Activated CD8-positive, alpha-beta memory T cell treated with anti-CD3 and anti-CD28 coated beads for 36 hours (primary cell): Measurements from ENCODE around the gene CLP1. TPM values are rescaled to one million over a fixed set of nuclear protein-coding genes. Genes with fewer than 3 reads are reported as not detected.
"Not testable (repeated sequence)": the region's sequence is repeated elsewhere in the genome, so short reads cannot be mapped to it uniquely, and the experiment has no call there.

Experiments used
- CTCF ChIA-PET: fragments of 350-600 bp; sonication (Branson Sonifier 250); formaldehyde crosslinking; loops from one replicate; lab custom pipeline; 2021; ENCODE audit warnings: antibody characterized with exemption; lab: Charles Lee
- POLR2A ChIA-PET: fragments of 350-600 bp; sonication (Branson Sonifier 250); formaldehyde crosslinking; loops from one replicate; lab custom pipeline; 2021; ENCODE audit warnings: antibody characterized with exemption; lab: Charles Lee
- total RNA-seq, 2 experiments: library from RNA; stranded (reverse); gene quantifications; one replicate each; pipeline ENCODE4 v1.2.3, GENCODE V29; 2021

Gene CLP1
- total RNA-seq, 2 experiments from 2014 or later, result 19.8 to 20.5 TPM

GRCh38 chr11:57649826-57650738, 7.5 kb upstream of the CLP1 start, which contains the start of gene YPEL4:
TSS of gene YPEL4 (minus strand) at chr11:57649912. CDS start at chr11:57647107, 2,805 bp downstream.
- ChIA-PET POLR2A (no interaction called here), CTCF (no interaction called here)

GRCh38 chr11:57650739-57651090, 6.8 kb upstream of the CLP1 start:
- POLR2A ChIA-PET, result no interaction called here
- CTCF ChIA-PET, result no interaction called here

- ChIA-PET POLR2A (no interaction called here), CTCF (no interaction called here)
Observed at GRCh38 chr11:57651408-57651807, 6.2 kb upstream of the CLP1 start.

- CTCF ChIA-PET, result interaction anchor here (0.6 to 1.0 kb wide), 3 partner anchors 9 to 138 kb away, joined by 3 to 5 read pairs (median 3); partner anchors contain the start of gene UBE2L6
- POLR2A ChIA-PET, result not testable (repeated sequence)
Observed at GRCh38 chr11:57652230-57652629, 5.3 kb upstream of the CLP1 start.

DNA sequence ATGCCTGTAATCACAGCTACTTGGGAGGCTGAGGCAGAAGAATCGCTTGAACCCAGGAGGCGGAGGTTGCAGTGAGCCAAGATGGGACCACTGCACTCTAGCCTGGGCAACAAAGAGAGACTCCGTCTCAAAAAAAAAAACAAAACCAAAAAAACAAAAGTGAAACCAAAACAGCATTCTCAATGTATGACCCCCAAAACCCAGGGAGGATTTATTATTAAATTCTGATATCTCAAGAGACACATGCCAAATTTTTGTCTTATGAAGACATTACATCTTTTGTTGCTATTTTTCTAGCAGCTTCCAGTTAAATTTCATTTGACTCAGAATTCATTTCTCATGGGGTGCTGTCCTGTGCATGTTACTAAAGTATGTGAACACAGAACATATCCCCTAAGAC, 4.9 kb upstream of the CLP1 start:
- ChIA-PET CTCF (interaction anchor here (0.6 to 1.0 kb wide), 3 partner anchors 10 to 138 kb away, joined by 3 to 5 read pairs (median 3); partner anchors contain the start of gene UBE2L6), POLR2A (no interaction called here)

DNA sequence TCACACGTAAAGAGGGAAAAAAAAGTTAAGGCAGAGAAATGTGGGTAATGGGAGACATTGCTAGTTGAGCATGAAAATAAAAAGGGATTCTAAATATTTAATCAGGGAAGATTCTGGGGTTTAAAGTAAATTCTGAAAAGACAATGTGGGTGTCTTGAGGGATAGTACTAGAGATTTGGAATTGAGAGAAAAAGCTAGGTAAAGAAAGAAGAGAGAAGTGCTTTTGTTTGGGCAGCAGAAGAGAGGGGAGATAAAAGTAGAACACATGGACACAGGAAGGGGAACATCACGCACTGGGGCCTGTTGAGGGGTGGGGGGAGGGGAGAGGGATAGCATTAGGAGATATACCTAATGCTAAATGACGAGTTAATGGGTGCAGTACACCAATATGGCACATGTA, 4.4 kb upstream of the CLP1 start:
- POLR2A ChIA-PET, result no interaction called here
- CTCF ChIA-PET, result interaction anchor here (0.7 to 1.8 kb wide), 3 partner anchors 45 to 85 kb away, joined by 4 to 5 read pairs (median 5); partner anchors contain the start of gene UBE2L6

DNA sequence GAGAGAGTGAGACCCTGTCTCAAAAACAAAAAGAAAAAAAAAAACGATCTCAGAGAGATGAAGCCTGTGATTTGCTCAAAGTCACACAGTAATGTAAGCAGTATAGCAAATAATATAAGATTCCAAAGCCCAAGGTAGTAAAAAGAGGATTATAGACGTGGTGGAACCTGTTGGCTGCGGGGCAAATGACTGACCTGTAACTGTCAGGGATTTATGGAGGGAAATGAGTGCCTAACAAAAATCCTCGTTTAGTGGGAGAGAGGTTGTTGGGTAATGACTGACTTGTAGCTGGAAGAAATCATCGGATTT, 723 bp upstream of the CLP1 start:
- POLR2A ChIA-PET, result no interaction called here
- CTCF ChIA-PET, result interaction anchor here (0.6 kb wide), 1 partner anchor 13 kb away, joined by 4 read pairs; no protein-coding TSS in a partner anchor

GRCh38 chr11:57658023-57658361, 430 bp downstream of the CLP1 start:
- ChIA-PET POLR2A (interaction anchor here (0.9 kb wide), 1 partner anchor 9 kb away, joined by 3 read pairs; no protein-coding TSS in a partner anchor), CTCF (interaction anchor here (1.0 to 1.2 kb wide), 2 partner anchors 9 to 13 kb away, joined by 3 read pairs; no protein-coding TSS in a partner anchor)

DNA sequence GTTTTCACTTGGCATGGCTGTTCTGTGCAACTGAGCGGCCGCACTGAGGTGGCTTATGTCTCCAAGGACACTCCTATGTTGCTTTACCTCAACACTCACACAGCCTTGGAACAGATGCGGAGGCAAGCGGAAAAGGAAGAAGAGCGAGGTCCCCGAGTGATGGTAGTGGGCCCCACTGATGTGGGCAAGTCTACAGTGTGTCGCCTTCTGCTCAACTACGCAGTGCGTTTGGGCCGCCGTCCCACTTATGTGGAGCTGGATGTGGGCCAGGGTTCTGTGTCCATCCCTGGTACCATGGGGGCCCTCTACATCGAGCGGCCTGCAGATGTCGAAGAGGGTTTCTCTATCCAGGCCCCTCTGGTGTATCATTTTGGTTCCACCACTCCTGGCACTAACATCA, 2.1 kb downstream of the CLP1 start:
- POLR2A ChIA-PET, result interaction anchor here (0.7 kb wide), 1 partner anchor 97 kb away, joined by 5 read pairs; no protein-coding TSS in a partner anchor
- CTCF ChIA-PET, result interaction anchor here (1.5 kb wide), 1 partner anchor 201 kb away, joined by 3 read pairs; no protein-coding TSS in a partner anchor

DNA sequence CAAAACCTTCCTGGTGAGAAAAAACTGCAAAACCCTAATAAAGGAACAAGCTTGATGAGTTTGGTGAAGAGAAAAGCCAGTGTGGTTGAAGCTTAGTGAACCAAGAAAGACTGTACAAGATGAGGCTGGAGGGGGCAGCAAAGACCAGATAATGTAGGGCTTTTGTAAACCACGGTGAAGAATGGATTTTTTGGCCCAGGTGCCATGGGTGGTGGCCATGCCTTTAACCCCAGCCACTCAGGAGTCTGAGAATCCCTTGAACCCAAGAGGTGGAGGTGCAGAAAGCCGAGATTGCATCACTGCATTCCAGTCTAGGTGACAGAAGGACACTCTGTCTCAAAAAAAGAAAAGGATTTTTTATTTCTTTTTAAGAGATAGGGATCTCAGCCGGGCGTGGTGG, 5.3 kb downstream of the CLP1 start:
- ChIA-PET POLR2A (no interaction called here), CTCF (interaction anchor here (0.8 kb wide), 1 partner anchor 18 kb away, joined by 3 read pairs; no protein-coding TSS in a partner anchor)

DNA sequence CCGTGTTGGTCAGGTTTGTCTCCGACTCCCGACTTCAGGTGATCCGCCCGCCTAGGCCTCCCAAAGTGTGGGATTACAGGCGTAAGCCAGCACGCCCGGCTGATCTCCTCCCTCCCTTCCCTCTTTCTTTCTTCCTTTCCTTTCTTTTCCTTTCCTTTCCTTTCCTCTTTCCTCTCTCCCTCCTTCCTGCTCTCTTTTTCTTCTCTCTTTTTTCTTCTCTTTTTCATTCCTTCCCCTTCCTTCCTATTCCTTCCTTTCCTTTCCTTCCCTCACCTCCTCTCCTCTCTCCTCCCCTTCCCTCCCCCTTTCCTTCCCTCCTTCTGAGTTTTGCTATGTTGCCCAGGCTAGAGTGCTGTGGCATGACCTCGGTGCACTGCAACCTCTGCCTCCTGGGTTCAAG, 6.4 kb downstream of the CLP1 start:
- POLR2A ChIA-PET, result no interaction called here
- CTCF ChIA-PET, result no interaction called here

DNA sequence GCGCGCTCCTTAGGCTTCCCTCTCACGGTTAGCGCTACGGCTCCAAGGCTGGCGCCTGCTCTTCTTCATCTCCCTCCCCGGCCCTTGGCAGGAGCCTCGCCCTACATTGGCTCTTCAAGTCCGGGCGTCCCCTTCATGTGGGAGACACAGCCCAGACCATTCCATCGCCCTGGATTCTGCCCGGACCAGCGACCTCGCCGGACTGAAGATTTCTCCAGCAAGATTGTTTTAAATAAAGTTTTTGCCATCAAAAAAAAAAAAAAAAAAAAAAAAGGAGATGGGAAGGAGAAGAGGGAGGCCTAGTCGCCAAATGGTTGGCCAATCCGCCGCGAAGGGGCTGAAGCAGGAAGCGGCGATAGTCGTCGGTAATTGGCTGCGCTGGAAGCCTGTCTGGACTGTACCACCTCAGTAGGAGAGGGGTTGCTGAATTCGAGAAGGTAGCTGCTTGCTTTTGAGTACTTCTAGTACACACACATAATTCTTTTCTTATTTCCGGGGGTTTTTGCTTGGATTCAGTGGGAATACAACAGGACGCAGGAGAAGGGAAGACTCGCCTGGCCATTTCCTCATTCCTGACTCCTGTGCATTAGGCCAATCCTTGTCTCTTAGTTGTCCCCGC, 9.7 kb downstream of the CLP1 start:
- ChIA-PET CTCF (interaction anchor here (0.7 to 1.7 kb wide), 3 partner anchors 9 to 27 kb away, joined by 3 to 4 read pairs (median 4); no protein-coding TSS in a partner anchor), POLR2A (interaction anchor here (0.7 kb wide), 1 partner anchor 48 kb away, joined by 3 read pairs; no protein-coding TSS in a partner anchor)

DNA sequence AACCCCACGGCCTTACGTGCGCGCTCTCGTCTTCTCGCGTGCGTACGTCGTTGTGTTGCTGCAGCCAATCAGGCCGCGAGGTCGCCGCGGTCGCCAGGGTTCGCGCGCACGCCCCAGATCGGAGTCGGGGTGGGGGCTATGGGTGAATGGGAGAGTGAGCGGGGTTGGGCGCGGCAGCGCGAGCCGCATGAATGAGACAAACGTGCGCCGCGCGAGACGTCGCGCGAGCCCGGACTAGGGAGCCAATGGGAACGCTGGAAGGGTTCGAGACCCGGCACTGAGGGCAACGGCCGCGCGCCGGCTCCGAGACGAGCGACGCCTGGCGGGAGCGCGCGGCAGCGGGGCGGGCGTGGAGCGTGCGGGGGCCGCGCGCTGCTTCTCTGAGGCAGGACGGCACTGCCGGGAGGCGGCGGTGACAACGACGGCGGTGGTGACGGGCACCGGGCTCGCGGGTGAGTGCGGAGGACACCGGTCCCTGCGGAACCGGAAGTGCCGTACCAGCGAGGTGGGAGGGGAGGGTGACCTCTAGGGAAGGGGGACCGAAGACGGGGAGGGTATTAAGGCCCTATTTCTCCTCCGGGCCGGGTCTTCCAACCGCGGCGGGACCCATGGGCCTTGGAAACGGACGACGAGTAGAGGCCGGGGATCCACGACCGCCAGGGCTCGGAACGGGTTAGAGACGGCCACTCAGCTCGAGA, 10.3 kb downstream of the CLP1 start, which contains the start of gene ZDHHC5:
TSS of gene ZDHHC5 (plus strand) at position 379 of the 698 bp plus-strand sequence. CDS start 4,977 bp downstream, outside the sequence.
- CTCF ChIA-PET, result interaction anchor here (0.8 to 1.0 kb wide), 2 partner anchors 13 to 343 kb away, joined by 3 read pairs; partner anchors contain the start of gene TNKS1BP1
- POLR2A ChIA-PET, result interaction anchor here (0.6 to 0.8 kb wide), 2 partner anchors 73 to 104 kb away, joined by 3 to 4 read pairs; partner anchors contain the start of gene SELENOH

GRCh38 chr11:57668434-57668782, 10.8 kb downstream of the CLP1 start:
- ChIA-PET POLR2A (interaction anchor here (0.6 to 0.8 kb wide), 2 partner anchors 73 to 103 kb away, joined by 3 to 4 read pairs; partner anchors contain the start of gene SELENOH), CTCF (interaction anchor here (0.8 to 1.0 kb wide), 2 partner anchors 12 to 343 kb away, joined by 3 read pairs; partner anchors contain the start of gene TNKS1BP1)

GRCh38 chr11:57674251-57674650, 16.7 kb downstream of the CLP1 start:
- CTCF ChIA-PET, result no interaction called here
- POLR2A ChIA-PET, result no interaction called here

DNA sequence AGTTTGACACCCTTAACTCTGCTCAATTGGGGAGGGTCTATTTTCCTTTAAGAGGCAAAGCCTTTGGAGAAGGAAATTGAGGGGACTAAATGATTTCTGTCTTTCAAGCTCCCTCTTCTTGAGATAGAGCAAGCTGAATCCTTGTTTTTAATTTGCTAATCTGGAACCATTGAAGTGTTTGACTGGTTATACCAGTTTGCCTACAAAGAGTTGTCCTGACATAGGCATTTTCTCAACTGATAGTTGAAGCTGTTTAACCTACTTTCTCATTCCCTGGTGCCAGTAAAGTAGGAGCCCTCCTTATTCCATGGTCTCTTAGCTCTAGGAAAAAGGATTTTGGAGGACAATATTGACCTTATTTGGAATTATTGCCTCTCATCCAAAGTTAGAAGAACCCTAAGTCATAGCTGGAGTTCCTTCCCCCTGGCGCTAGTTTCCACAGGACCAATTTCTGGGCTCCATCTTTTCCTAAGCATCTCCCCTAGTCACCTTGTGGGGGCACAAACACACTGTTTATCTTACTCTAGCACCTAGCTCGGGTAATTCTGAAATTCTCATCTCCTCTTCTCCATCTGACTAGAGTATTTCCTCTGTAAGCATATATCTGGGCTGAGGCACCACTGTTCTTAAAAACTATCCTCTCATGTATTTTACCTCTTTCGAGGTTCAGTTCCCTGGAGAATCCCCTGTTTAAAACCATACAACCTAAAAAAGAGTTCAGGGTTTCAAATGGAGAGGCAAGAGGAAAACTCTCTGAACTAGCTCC, 17.8 kb downstream of the CLP1 start:
- POLR2A ChIA-PET, result no interaction called here
- CTCF ChIA-PET, result interaction anchor here (1.2 kb wide), 2 partner anchors 34 to 107 kb away, joined by 3 read pairs; partner anchors contain the start of gene UBE2L6

DNA sequence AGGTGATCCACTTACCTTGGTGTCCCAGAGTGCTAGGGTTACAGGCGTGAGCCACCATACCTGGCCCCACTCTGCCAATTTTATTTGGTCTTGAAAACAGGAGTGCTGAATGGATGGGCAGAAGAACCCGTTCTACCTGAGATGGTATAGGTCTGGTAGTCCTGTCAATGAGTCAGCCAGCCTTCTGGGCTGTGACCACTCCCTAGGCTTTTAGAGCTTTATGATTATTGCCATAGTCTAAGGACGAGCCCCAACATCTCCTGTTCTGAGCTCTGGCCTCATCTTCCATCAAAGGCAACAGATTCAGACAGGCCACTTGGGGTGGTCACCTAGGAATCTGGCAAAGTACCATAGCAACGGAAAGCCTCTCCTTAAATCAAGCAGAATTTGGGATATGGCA, 21.8 kb downstream of the CLP1 start:
- POLR2A ChIA-PET, result no interaction called here
- CTCF ChIA-PET, result interaction anchor here (0.7 kb wide), 1 partner anchor 35 kb away, joined by 3 read pairs; no protein-coding TSS in a partner anchor

GRCh38 chr11:57680552-57680874, 23.0 kb downstream of the CLP1 start:
- CTCF ChIA-PET, result interaction anchor here (1.0 kb wide), 1 partner anchor 12 kb away, joined by 3 read pairs; no protein-coding TSS in a partner anchor
- POLR2A ChIA-PET, result interaction anchor here (0.8 kb wide), 1 partner anchor 22 kb away, joined by 3 read pairs; no protein-coding TSS in a partner anchor
